ENCODE measurements around the gene EXOC7. TPM values are rescaled to one million over a fixed set of nuclear protein-coding genes. Genes with fewer than 3 reads are reported as not detected.
A peak's percentile ranks its signal among the peaks of the same experiment; 100 is the strongest.
"Not testable (repeated sequence)": the region's sequence is repeated elsewhere in the genome, so short reads cannot be mapped to it uniquely, and the experiment has no call there.

Gene EXOC7
- polyA plus RNA-seq, 4 donors, result 47.3 to 88.0 (median 49.7) TPM

GRCh38 chr17:76071531-76072147, 31.9 kb downstream of the EXOC7 start:
- peak overlapping the region; percentile 69 to 93 (median 75) for H3K4me3 ChIP-seq (ENCODE audit: low read depth in 1 of 3, low read length in 3 of 3)
- H3K27me3 ChIP-seq (ENCODE audit: control insufficient read depth in 3 of 3, insufficient read depth in 3 of 3, low read length in 3 of 3), result peaks cover 17 to 33% (median 18%) of the 10 kb centered on the region in 3 donors
- peaks cover 3 to 27% (median 7%) of the 10 kb centered on the region in 3 donors for H3K36me3 ChIP-seq (ENCODE audit: control insufficient read depth in 3 of 3, insufficient read depth in 2 of 3, low read depth in 1 of 3, low read length in 3 of 3)
- DNase-seq, result no peak
- no peak for FAIRE-seq
- WGBS, 3 donors, result 1 to 10% (median 3%) methylated on average over 15 of the region's 15 CpGs
- H3K9me3 ChIP-seq (ENCODE audit: control insufficient read depth in 2 of 2, insufficient read depth in 1 of 2, low read depth in 1 of 2, low read length in 1 of 2), result no peaks in the 10 kb centered on the region
- peaks cover 0 to 25% (median 3%) of the 10 kb centered on the region in 3 donors for H3K4me1 ChIP-seq (ENCODE audit: control insufficient read depth in 3 of 3, insufficient read depth in 2 of 3, low read depth in 1 of 3, low read length in 2 of 3)
- peak overlapping the region in 2 of 3 donors; percentile 6 to 84 for H3K27ac ChIP-seq (ENCODE audit: low read depth in 1 of 3, low read length in 2 of 3)

DNA sequence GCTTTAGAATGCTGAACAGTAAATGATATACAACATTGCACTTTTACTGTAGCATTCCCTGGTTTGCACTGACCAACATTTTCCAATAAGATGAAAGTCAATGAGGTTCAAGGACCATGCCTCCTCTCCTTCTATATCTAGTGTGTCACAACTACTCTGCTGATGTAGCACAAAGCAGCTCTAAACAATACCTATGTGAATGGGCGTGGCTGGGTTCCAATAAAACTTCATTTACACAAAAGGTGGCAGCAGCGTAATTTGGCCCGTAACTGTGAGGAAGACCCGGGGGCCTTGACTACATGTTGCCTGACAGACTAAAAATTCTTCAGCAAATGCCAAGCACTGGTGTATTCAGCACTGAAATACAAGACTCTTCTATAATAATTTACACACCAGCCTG, 37.8 kb downstream of the EXOC7 start:
- H3K27ac ChIP-seq (ENCODE audit: low read depth in 1 of 3, low read length in 2 of 3), result no peak overlapping the region
- no peak for DNase-seq
- no peaks in the 10 kb centered on the region for H3K9me3 ChIP-seq (ENCODE audit: control insufficient read depth in 2 of 2, insufficient read depth in 1 of 2, low read depth in 1 of 2, low read length in 1 of 2)
- H3K36me3 ChIP-seq (ENCODE audit: control insufficient read depth in 3 of 3, insufficient read depth in 2 of 3, low read depth in 1 of 3, low read length in 3 of 3), result peaks cover 19 to 68% (median 27%) of the 10 kb centered on the region in 3 donors
- H3K27me3 ChIP-seq (ENCODE audit: control insufficient read depth in 3 of 3, insufficient read depth in 3 of 3, low read length in 3 of 3), result no peaks in the 10 kb centered on the region
- 80 to 87% (median 86%) methylated on average over 4 of the region's 4 CpGs for WGBS, 3 donors
- peaks cover 0 to under 1% (median 0%) of the 10 kb centered on the region in 3 donors for H3K4me1 ChIP-seq (ENCODE audit: control insufficient read depth in 3 of 3, insufficient read depth in 2 of 3, low read depth in 1 of 3, low read length in 2 of 3)
- H3K4me3 ChIP-seq (ENCODE audit: low read depth in 1 of 3, low read length in 3 of 3), result no peak overlapping the region
- FAIRE-seq, result no peak

DNA sequence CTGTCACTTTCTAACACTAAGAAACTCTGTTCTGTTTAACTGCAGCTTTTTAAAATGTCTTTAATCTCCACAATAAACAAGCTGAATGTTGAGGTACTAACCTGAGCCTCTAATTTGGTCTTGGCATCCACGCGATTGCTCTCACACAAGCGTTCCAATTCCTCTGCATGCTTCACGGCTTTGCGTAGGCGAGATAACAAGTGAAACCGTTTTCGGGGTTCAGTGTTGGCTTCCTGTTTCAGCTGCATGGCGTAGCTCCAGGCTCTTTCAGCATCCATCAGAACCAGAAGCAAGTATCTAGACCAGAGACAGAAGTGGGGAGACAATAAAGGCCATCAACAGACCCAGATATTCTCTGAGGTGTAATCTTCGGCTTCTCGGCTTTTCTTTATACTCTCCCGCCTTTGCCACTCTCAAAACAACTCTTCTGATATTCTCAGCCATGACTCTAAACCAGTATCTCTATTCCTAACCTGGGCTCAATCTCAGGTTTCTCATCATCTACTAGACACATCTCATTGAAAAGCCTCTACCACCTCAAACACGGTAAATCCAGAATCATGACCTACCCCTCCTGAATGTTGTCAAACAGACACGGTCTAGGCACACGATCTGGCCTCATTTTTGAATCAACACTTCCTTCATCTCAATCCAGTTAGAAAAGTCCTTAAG, 39.6 kb downstream of the EXOC7 start:
- no peaks in the 10 kb centered on the region for H3K9me3 ChIP-seq (ENCODE audit: control insufficient read depth in 2 of 2, insufficient read depth in 1 of 2, low read depth in 1 of 2, low read length in 1 of 2)
- peak overlapping the region in 1 of 3 donors; percentile 50 for H3K27ac ChIP-seq (ENCODE audit: low read depth in 1 of 3, low read length in 2 of 3)
- H3K4me1 ChIP-seq (ENCODE audit: control insufficient read depth in 3 of 3, insufficient read depth in 2 of 3, low read depth in 1 of 3, low read length in 2 of 3), result no peaks in the 10 kb centered on the region
- 77 to 86% (median 81%) methylated on average over 15 of the region's 15 CpGs for WGBS, 3 donors
- FAIRE-seq, result no peak
- no peaks in the 10 kb centered on the region for H3K27me3 ChIP-seq (ENCODE audit: control insufficient read depth in 3 of 3, insufficient read depth in 3 of 3, low read length in 3 of 3)
- H3K4me3 ChIP-seq (ENCODE audit: low read depth in 1 of 3, low read length in 3 of 3), result no peak overlapping the region
- no peak for DNase-seq
- H3K36me3 ChIP-seq (ENCODE audit: control insufficient read depth in 3 of 3, insufficient read depth in 2 of 3, low read depth in 1 of 3, low read length in 3 of 3), result peaks cover 22 to 74% (median 33%) of the 10 kb centered on the region in 3 donors

DNA sequence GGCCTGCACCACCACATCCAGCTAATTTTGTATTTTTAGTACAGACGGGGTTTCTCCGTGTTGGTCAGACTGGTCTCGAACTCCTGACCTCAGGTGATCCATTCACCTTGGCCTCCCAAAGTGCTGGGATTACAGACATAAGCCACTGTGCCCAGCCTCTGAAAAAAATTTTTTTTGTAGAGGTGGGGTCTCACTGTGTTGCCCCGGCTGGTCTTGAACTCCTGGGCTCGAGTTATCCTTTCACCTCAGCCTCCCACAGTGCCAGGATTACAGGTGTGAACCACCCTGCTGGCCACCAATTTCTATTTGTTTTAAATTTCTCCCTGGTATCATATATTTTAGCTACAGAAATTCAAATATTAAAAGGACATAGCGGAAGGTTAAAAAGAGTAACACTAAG, 45.3 kb downstream of the EXOC7 start:
- H3K27me3 ChIP-seq (ENCODE audit: control insufficient read depth in 3 of 3, insufficient read depth in 3 of 3, low read length in 3 of 3); FAIRE-seq; DNase-seq; H3K4me1 ChIP-seq (ENCODE audit: control insufficient read depth in 3 of 3, insufficient read depth in 2 of 3, low read depth in 1 of 3, low read length in 2 of 3); H3K27ac ChIP-seq (ENCODE audit: low read depth in 1 of 3, low read length in 2 of 3); H3K9me3 ChIP-seq (ENCODE audit: control insufficient read depth in 2 of 2, insufficient read depth in 1 of 2, low read depth in 1 of 2, low read length in 1 of 2); H3K4me3 ChIP-seq (ENCODE audit: low read depth in 1 of 3, low read length in 3 of 3): not testable (repeated sequence)
- H3K36me3 ChIP-seq (ENCODE audit: control insufficient read depth in 3 of 3, insufficient read depth in 2 of 3, low read depth in 1 of 3, low read length in 3 of 3), result peaks cover 26 to 74% (median 27%) of the 10 kb centered on the region in 3 donors
- 89 to 95% (median 89%) methylated on average over 6 of the region's 6 CpGs for WGBS, 3 donors

GRCh38 chr17:76056882-76057281, 46.7 kb downstream of the EXOC7 start:
- DNase-seq (no peak), FAIRE-seq (no peak)
- Histone ChIP-seq H3K4me1 (ENCODE audit: control insufficient read depth in 3 of 3, insufficient read depth in 2 of 3, low read depth in 1 of 3, low read length in 2 of 3) (peaks cover 0 to 6% (median 0%) of the 10 kb centered on the region in 3 donors), H3K27me3 (ENCODE audit: control insufficient read depth in 3 of 3, insufficient read depth in 3 of 3, low read length in 3 of 3) (no peaks in the 10 kb centered on the region), H3K36me3 (ENCODE audit: control insufficient read depth in 3 of 3, insufficient read depth in 2 of 3, low read depth in 1 of 3, low read length in 3 of 3) (peaks cover 27 to 74% (median 29%) of the 10 kb centered on the region in 3 donors), H3K27ac (ENCODE audit: low read depth in 1 of 3, low read length in 2 of 3) (no peak overlapping the region), H3K9me3 (ENCODE audit: control insufficient read depth in 2 of 2, insufficient read depth in 1 of 2, low read depth in 1 of 2, low read length in 1 of 2) (no peaks in the 10 kb centered on the region), H3K4me3 (ENCODE audit: low read depth in 1 of 3, low read length in 3 of 3) (no peak overlapping the region)
- 67 to 86% (median 84%) methylated on average over 3 of the region's 3 CpGs for WGBS, 3 donors

- H3K9me3 ChIP-seq (ENCODE audit: control insufficient read depth in 2 of 2, insufficient read depth in 1 of 2, low read depth in 1 of 2, low read length in 1 of 2), result no peaks in the 10 kb centered on the region
- DNase-seq, result no peak
- no peaks in the 10 kb centered on the region for H3K27me3 ChIP-seq (ENCODE audit: control insufficient read depth in 3 of 3, insufficient read depth in 3 of 3, low read length in 3 of 3)
- H3K36me3 ChIP-seq (ENCODE audit: control insufficient read depth in 3 of 3, insufficient read depth in 2 of 3, low read depth in 1 of 3, low read length in 3 of 3), result peaks cover 22 to 70% (median 28%) of the 10 kb centered on the region in 3 donors
- WGBS, 3 donors, result 88 to 97% (median 94%) methylated on average over 4 of the region's 4 CpGs
- peaks cover 0 to 24% (median 0%) of the 10 kb centered on the region in 3 donors for H3K4me1 ChIP-seq (ENCODE audit: control insufficient read depth in 3 of 3, insufficient read depth in 2 of 3, low read depth in 1 of 3, low read length in 2 of 3)
- H3K4me3 ChIP-seq (ENCODE audit: low read depth in 1 of 3, low read length in 3 of 3), result no peak overlapping the region
- no peak for FAIRE-seq
- peak overlapping the region in 1 of 3 donors; percentile 40 for H3K27ac ChIP-seq (ENCODE audit: low read depth in 1 of 3, low read length in 2 of 3)
Measured at GRCh38 chr17:76054112-76054476, 49.5 kb downstream of the EXOC7 start.

GRCh38 chr17:76053246-76054111, 50.1 kb downstream of the EXOC7 start:
- DNase-seq (no peak), FAIRE-seq (no peak)
- Histone ChIP-seq H3K27me3 (ENCODE audit: control insufficient read depth in 3 of 3, insufficient read depth in 3 of 3, low read length in 3 of 3) (no peaks in the 10 kb centered on the region), H3K4me3 (ENCODE audit: low read depth in 1 of 3, low read length in 3 of 3) (no peak overlapping the region), H3K4me1 (ENCODE audit: control insufficient read depth in 3 of 3, insufficient read depth in 2 of 3, low read depth in 1 of 3, low read length in 2 of 3) (peaks cover 0 to 24% (median 0%) of the 10 kb centered on the region in 3 donors), H3K9me3 (ENCODE audit: control insufficient read depth in 2 of 2, insufficient read depth in 1 of 2, low read depth in 1 of 2, low read length in 1 of 2) (no peaks in the 10 kb centered on the region), H3K27ac (ENCODE audit: low read depth in 1 of 3, low read length in 2 of 3) (peak overlapping the region in 1 of 3 donors; percentile 40), H3K36me3 (ENCODE audit: control insufficient read depth in 3 of 3, insufficient read depth in 2 of 3, low read depth in 1 of 3, low read length in 3 of 3) (peaks cover 24 to 69% (median 28%) of the 10 kb centered on the region in 3 donors)
- 80 to 87% (median 81%) methylated on average over 17 of the region's 17 CpGs for WGBS, 3 donors

- DNase-seq (no peak), FAIRE-seq (no peak)
- H3K4me3 ChIP-seq (ENCODE audit: low read depth in 1 of 3, low read length in 3 of 3), result no peak overlapping the region
- peaks cover 0 to 24% (median 0%) of the 10 kb centered on the region in 3 donors for H3K4me1 ChIP-seq (ENCODE audit: control insufficient read depth in 3 of 3, insufficient read depth in 2 of 3, low read depth in 1 of 3, low read length in 2 of 3)
- no peaks in the 10 kb centered on the region for H3K27me3 ChIP-seq (ENCODE audit: control insufficient read depth in 3 of 3, insufficient read depth in 3 of 3, low read length in 3 of 3)
- peaks cover 22 to 74% (median 28%) of the 10 kb centered on the region in 3 donors for H3K36me3 ChIP-seq (ENCODE audit: control insufficient read depth in 3 of 3, insufficient read depth in 2 of 3, low read depth in 1 of 3, low read length in 3 of 3)
- peak overlapping the region in 1 of 3 donors; percentile 82 for H3K27ac ChIP-seq (ENCODE audit: low read depth in 1 of 3, low read length in 2 of 3)
- no peaks in the 10 kb centered on the region for H3K9me3 ChIP-seq (ENCODE audit: control insufficient read depth in 2 of 2, insufficient read depth in 1 of 2, low read depth in 1 of 2, low read length in 1 of 2)
- 83 to 84% (median 84%) methylated on average over 6 of the region's 6 CpGs for WGBS, 3 donors
Measured at GRCh38 chr17:76051561-76051960, 52.0 kb downstream of the EXOC7 start.

Data from small intestine (tissue), 7 donors.